Fibroblast of lung (primary cell): ENCODE data around the gene ASAP3.

Source experiments
- EZH2 ChIP-seq: IDR thresholded peaks from 2 replicates; pipeline ENCODE4 v1.5.1; 2012; ENCODE audit warnings: low read length, control low read depth, mild to moderate bottlenecking; ENCODE audit errors: missing control alignments
- TF ChIP-seq, protein P1 (sequence below), 2 donors: IDR thresholded peaks in 1 of 2; conservative IDR thresholded peaks in 1 of 2; 1 replicate in 1 of 2; 2 replicates in 1 of 2; pipeline ENCODE4 v1.5.1; 2011 to 2012; ENCODE audit warnings: low read length in 2 of 2, control low read depth in 1 of 2, inconsistent platforms in 1 of 2, low read depth in 1 of 2, mild to moderate bottlenecking in 1 of 2

DNA sequence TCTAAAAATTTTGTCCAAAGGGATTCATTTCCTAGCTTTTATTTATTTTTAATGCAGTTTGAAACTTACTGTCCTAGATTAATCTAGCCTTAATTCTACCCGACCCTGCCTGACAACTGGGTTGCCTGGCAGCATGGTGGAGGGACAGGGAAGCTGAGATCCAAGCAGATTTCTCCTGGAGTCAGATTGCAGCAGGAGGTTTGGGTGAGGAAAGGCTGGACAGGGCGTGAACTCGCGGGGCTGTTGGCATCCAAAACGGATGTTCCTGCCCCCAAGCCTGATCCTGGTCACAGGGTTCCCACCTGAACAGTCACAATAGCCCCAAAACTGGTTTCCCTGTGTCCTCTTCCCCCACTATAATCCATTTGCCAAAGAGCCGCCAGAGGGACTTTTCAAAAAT lies 82.7 kb downstream of the ASAP3 start:
- TF ChIP-seq, protein P1, sequence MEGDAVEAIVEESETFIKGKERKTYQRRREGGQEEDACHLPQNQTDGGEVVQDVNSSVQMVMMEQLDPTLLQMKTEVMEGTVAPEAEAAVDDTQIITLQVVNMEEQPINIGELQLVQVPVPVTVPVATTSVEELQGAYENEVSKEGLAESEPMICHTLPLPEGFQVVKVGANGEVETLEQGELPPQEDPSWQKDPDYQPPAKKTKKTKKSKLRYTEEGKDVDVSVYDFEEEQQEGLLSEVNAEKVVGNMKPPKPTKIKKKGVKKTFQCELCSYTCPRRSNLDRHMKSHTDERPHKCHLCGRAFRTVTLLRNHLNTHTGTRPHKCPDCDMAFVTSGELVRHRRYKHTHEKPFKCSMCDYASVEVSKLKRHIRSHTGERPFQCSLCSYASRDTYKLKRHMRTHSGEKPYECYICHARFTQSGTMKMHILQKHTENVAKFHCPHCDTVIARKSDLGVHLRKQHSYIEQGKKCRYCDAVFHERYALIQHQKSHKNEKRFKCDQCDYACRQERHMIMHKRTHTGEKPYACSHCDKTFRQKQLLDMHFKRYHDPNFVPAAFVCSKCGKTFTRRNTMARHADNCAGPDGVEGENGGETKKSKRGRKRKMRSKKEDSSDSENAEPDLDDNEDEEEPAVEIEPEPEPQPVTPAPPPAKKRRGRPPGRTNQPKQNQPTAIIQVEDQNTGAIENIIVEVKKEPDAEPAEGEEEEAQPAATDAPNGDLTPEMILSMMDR (conservative IDR thresholded peaks at IDR 0.05 in 1 of 2, IDR thresholded peaks at IDR 0.05 in 1 of 2; ENCODE audit: low read depth in 1 of 2, low read length in 2 of 2) = no peak
- no peak for TF ChIP-seq EZH2
